ENCODE results near the gene SUCLA2.
A peak's percentile ranks its signal among the peaks of the same experiment; 100 is the strongest.
"Not testable (repeated sequence)": the region's sequence is repeated elsewhere in the genome, so short reads cannot be mapped to it uniquely, and the experiment has no call there.

SUCLA2 gene

DNA sequence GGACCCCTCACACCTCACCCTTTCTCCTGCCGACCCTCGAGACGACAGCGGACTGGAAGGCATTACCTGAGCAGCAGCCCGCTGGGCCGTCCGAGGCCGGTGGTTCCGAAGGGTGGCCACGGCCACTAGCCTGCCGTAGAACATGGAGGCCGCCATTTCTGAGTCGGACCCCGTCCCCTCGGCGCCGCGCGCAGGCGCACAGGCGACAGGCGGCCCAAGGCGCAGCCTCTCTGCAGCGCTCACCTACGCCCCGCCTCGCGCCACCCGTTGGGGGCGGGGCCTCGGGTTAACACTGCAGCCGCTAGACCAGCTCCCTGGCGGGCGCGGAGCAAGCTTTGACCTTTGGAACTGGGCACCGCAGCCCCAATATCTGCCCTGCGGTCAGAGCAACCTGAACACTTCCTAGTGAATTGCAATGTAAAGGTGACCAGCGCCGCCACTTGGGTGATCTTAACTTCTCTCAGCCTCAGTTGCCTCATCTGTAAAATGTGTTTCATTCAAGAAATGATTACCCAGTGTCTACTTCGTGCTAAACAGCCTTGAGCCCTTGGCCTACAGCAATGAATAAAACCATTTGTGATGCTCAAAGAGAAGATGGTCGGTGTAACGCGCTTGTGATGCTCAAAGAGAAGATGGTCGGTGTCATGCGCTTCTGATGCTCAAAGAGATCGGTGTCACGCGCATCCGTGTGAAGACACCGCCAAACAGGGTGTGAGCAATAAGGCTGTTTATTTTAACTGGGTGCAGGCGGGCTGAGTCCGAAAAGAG lies at the start of gene SUCLA2:
Gene SUCLA2, minus strand, starts transcription at position 160 of the 768 bp plus-strand sequence. Its CDS starts 4 bp downstream, at position 156.
- peak; percentile 82 for DNase-seq

DNA sequence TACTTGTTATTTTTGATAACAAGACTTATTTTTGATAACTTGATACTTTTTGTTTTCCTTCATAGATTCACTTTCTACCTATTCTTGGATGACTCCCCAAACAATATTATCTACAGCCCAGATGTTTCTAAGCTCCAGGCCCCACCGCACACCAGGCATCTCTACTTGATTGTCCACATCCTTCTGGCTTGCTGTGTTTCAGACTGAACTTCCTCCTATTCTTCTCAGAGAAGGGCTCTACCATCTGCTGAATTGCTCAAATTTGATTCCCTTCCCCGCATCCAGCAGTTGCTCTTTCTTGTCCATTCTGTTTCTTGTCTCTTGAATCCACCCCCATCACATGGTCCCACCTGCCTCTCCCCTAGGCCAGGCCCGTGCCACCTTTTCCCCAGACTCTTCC lies 49.5 kb upstream of the SUCLA2 start:
- DNase-seq, result no peak

DNA sequence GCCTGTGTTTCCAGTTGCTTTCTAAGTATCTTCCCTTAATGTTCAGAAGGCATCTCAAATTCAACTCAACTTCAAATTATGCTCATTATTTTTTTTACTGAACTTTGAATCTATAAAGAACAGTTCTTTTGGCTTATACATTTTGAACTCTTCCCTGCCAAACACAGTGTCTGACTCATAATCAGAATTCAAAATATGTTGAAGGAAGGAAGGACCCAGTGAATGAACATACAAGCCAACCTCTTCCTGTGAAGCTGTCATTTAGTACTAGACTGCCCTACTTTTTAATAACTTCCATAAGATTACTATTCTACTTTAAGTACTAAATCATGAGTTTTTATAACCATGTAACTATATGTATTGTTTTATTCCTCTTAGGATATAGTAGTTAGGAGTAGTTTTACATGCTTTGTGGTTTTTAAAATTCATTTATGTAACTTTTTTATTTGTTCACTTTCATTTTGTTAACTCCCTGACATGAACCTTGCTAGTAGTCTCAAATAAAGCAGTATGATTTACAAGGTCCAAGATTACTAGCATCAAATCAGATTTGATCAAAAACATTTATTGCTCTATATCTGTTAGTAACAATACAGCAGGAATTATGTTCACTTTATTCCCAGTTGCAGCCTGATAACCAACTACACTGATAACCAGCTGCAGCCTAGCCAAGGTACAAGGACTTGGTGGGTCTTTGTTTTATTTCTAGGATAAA lies 42.9 kb upstream of the SUCLA2 start:
- no peak for DNase-seq

DNA sequence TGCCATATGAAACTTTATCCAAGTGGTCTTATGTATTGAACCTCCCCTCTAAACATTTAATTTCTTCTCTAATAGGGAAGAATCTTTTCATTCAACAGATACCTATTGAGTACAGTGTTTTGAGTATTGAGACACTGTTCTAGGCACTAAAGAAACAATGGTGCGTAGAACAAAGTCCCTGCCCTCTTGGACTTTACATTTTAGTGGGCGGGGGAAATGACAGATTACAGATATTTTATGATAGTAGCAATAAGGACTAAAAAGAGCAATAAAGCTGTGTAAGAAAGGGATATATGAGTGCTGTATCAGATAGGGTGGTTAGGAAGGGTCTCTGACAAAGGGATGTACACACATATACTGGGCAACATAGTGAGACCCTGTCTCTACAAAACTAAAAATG lies 41.8 kb upstream of the SUCLA2 start:
- no peak for DNase-seq

DNA sequence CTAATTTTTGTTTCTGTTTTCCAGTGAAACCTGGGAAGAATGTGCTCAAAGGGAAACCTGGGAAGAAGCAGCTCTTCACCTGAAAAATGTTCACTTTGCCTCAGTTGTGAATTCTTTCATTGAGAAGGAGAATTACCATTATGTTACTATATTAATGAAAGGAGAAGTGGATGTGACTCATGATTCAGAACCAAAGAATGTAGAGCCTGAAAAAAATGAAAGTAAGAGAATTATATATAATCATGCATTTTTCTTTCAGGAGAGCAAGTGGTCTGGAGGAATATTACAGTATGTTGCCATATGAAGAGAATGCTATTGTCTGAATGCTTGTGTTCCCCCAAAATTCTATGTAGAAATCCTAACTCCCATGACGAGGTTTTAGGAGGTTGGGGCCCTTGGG lies 39.8 kb upstream of the SUCLA2 start:
- no peak for DNase-seq

DNA sequence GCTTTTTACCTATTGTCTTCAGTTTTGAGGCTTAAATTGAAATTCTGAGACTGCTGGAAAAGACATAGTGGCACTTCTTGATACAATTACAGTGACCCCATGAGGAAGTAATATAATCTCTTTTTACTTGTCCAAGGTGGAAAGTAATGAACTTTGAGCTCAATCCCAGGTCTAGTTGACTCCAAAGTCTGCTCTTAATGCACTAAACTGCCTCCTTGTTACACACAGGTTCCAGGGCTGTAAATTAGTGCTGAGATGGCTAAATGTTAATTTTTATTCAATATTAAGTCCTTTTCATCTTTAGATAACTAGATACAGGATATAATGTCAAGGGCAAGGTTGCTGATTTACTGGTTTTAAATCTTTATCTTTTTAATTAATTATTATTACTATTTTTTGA lies 39.0 kb upstream of the SUCLA2 start:
- no peak for DNase-seq

DNA sequence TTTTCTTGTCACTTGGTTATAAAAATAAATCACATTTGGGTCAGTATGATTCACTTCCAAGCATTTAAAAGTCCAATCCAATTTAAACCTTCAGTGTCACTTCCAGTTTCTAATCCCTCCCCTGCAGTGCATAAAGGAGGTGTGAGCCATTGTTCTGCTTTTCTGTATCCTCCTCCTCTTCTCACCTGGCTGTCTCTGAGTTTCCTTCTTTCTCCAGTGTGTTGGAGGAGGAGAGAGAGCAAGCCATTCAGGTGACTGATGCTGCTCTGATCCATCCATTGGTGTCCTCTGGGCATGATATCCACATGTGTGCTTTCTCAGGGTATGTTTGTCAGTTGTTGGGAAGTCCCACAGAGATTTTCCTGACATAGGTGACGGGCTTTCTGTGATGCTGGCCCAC lies 37.7 kb upstream of the SUCLA2 start:
- no peak for DNase-seq

DNA sequence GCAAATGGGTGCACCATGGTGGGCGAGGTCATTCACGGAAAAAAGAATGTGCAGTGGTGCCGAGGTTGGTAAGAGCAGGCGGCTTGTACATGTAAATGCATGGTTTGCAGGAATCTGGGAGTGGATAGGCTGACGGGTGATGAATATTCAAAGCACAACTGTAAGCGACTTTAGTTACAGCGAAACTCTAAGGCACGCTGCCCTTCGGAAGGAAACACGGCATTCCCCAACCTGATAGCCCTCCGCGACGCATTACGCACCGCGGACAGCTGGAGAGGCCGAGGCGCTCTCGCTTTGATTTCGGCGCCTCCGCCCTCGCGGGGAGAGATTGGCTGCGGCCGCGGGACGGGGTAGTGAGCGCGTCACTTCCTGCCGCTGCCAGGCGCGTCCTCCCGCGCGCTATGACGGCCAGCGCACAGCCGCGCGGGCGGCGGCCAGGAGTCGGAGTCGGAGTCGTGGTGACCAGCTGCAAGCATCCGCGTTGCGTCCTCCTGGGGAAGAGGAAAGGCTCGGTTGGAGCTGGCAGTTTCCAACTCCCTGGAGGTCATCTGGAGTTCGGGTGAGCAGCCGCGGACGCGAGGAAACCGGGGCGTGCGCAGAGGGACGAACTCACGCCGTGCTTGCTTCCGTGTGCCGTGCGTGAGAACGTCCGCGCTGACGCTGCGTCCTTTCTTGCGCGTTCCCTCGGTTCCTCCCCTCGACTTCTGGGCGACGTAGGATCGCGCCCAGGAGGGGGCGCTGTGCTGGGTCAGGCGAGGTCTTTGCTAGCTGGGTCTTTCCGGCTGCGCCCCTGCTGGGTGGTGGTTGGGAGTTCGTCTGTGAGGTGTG lies 36.5 kb upstream of the SUCLA2 start, which contains the start of gene NUDT15:
Gene NUDT15, plus strand, starts transcription at position 381 of the 828 bp plus-strand sequence. Its CDS starts 21 bp downstream, at position 402.
- DNase-seq, result peak; percentile 91

DNA sequence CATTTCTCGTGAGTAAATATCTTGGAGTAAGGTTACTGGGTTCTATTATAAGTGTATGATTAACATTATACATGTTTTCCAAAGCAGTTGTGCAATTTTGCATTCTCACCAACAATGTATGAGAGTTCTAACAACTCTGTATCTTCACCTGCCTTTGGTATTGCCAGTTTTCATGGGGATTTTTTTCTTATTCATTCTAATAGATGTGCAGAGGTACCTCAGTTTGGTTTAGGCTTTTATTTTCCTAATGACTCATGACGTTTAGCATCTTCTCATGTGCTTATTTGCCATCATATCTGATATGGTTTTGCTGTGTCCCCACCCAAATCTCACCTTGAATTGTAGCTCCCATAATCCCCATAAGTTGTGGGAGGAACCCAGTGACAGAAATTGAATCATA lies 28.8 kb upstream of the SUCLA2 start:
- no peak for DNase-seq

DNA sequence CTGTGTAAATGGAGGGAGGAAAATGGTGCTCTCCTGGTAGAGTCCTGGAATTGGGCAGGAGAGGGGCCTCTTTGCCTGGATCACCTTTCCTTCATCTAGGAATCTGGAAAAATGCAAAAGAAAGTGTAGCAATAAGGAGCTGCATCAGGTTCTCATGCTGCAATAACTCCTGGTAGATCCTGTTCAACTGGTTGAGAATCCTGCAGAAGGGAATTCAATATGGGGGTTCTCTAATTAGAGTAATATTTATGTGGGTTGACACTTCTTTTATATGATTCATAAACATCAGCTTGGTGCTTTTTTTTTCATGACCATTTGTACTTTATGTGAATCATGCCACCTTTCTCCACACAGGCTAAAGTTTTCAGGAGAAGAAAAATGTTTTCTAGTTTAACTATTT lies 27.0 kb upstream of the SUCLA2 start:
- no peak for DNase-seq

DNA sequence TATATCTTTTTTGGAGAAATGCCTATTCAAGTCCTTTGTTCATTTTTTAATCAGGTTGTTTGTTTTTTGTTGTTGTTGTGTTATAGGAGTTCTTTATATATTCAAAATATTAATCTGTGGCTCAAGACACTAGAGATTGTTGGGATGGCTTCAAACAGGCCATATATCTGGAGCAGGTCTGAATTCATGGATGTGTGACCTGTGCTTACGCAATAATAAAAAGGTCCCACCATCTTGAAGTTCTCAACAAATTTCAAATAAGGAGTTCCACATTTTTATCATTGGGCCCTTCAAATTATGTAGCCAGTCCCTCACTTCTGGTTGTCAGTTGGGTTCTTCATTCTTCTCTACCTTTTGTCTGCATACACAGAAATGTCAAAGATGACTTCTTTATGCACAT lies 18.7 kb upstream of the SUCLA2 start:
- DNase-seq, result no peak

DNA sequence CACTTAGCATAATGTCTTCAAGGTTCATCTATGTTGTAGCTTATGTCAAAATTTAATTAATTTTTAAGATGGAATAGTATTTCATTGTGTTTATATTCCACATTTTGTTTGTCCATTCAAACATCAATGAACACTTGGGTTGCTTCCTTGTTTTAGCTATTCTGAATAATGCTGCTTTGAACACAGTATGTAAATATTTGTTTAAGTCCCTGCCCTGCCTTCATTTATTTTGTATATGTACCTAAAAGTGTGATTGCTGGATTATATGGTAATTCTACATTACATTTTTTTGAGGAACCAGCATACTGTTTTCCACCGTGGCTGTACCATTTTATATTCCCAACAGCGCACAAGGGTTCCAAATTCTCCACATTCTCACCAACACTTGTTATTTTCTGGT lies 17.6 kb upstream of the SUCLA2 start:
- DNase-seq, result no peak

DNA sequence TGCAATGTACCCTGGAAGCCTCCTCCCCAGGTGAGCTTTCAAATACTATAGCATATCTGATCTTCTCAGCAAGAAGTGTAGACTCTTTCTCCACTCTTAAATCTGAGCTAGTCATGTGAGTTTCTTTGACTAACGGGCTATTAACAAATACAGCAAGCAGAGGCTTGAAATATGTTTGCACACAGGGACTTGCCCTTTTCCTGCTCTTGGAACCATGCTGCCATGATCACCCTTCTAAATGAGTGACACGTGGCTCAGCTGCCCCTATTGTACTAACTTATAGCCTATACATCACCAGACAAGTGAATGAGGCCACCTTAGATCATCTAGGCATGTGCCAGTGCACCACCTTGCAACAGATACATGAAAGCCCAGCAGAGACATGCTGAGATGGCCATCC lies 13.3 kb upstream of the SUCLA2 start:
- DNase-seq, result no peak

DNA sequence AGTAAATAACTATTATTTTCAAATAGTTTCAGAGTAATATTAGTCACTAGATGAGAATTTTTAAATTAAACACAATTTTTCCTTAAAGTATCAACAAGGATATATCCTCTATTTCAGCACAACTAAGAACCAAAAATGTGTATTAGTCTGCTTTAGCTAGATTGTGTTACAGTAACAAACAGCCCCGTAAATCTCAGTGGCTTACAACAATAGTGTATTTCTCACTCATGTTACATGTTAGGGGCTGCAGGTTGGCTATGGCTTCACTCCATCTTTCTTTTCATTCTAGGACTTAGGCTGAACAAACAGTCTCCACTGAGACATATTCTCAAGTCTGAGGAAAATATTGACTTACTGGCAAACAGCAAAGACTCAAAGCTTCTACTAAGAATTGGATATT lies 11.6 kb upstream of the SUCLA2 start:
- no peak for DNase-seq

DNA sequence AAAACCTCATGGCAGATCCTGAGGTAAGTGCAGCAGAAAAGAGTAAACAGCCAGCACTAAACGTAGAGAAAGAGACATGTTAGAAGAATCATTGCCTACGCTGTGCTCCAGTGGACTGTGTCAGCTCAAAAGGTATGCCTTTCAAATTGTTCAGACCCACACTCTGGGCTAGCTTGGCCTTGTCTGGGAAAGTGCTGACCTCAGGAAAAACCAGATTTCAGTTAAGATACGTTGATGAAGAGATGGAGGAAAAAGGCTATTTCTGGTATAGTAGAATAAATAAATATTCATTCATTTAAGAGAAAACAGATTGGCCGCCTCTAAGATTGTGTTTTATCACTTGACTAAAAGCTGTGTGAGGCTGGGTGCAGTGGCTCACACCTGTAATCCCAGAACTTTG lies 9.6 kb upstream of the SUCLA2 start:
- no peak for DNase-seq

DNA sequence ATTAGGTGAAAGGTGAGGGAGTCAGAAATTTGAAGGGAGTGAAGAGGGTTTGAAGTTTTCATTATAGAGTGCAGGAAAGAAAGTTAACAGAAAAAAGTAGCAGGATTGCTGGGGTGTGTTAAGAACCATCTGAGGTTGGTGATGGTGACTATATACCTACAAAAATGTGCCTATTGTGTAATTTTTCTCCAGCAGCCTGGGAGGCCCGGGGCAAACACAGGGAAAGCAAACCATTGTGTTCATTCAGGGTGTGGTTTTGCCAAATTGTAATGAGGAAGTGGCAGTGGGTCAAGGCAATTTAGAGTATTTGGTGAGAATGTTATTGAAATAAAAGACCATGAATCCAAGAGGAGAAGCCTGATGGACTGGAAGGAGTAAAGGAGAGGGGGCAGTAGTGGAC lies 8.2 kb upstream of the SUCLA2 start:
- DNase-seq, result no peak

DNA sequence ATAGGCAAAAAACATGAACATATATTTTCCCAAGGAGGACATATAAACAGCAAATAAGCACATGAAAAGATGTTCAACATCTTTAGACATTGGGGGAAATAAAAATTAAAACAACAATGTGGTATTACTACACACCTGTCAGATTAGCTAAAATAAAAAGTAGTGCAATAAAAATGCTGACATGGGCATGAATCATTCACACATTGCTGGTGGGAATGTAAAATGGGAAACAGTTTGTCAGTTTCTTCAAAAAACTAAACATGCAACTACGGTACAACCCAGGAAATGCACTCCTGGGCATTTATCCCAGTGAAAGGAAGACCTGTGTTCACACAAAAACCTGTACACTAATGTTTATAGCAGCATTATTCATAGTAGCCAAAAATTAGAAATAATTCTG lies 5.3 kb upstream of the SUCLA2 start:
- DNase-seq, result no peak

DNA sequence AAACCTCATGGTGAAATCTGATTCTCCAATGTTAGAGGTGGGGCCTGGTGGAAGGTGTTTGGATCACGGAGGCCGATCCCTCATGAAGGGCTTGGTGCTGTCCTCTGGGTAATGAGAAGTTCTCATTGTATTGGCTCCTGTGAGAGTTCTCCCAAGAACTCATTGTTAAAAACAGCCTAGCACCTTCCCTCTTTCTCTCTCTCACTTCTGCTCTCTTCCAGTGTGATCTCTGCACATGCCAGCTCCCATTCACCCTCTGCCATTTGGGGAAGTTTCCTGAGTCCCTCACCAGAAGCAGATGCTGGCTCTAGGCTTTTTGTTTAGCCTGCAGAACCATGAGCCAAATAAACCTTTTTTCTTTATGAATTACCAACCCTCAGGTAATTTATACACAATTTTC lies 3.1 kb upstream of the SUCLA2 start:
- no peak for DNase-seq

DNA sequence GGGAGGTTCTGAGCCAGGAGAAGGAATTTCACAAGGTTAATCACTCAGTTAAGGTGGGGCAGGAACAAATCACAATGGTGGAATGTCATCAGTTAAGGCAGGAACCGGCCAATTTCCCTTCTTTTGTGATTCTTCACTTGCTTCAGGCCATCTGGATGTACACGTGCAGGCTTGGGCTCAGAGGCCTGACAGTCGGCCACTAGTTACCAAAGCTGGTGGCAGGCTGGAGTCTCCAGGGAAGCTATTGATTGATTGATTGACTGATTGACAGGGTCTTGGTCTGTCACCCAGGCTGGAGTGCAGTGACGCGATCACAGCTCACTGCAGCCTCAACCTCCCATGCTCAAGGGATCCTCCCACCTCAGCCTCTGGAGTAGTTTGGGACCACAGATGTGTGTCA lies 926 bp upstream of the SUCLA2 start:
- DNase-seq, result not testable (repeated sequence)

DNA sequence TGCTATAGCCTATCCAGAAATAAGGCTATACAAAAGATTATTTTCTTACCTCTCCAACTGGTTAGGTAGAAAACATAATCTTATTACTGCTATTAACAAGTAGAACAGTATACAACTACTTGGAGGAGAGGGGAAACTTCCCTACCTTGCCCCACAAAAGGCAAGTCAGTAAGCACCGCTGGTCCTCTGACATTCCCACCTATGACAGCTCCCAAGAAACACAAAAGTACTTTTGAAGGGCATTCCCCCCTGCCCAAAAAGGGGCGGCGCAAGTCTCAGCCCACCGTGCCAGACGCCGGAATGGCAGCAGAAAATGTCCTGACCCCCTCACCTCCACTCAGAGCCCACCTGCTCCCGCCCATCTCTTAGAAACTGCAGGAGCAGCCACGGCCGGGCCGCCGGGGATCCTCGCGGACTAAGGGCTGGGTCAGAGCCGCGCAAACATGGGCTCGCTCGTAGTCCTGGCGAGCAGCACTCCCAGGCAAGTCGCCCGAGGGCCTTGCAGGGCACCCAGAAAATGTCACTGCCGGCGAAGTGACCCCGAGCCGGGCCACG lies 437 bp downstream of the SUCLA2 start:
- DNase-seq, result no peak

DNA sequence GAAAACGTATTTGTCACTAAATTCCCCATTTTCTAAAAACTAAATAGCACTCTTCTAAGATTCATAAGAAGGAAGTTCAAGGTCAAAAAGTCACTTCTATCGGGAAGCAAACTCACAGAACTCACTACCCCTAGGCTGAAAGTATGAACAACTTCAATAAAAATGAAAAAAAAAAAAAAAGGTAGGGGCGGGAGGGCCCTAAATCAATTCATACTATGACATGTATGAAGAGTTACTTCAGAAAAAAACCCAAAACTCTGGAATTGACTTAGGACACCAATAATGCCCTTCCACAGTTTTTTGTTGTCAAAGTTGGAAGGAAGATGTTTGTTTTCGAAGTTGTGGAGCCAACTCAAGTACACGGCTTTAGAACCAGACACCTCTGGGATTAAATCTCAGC lies 1.1 kb downstream of the SUCLA2 start:
- DNase-seq, result no peak

DNA sequence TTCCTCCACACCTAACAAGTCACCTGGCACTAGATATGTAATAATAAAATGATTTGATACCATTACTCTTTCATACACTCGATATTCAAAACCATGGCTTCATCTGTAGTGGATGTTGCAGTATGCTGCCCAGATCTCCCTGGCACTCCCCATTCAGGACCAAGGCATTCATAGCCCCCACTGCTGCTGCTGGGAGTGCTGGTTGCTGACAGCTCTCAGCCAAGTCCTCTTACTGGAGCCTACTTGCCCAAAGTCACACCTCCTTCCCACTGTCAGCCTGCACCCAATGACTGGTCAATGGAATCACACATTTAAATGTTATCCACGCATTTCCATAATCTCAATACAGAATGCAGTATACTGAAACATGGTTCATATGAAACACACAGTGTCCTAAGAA lies 3.7 kb downstream of the SUCLA2 start:
- no peak for DNase-seq

DNA sequence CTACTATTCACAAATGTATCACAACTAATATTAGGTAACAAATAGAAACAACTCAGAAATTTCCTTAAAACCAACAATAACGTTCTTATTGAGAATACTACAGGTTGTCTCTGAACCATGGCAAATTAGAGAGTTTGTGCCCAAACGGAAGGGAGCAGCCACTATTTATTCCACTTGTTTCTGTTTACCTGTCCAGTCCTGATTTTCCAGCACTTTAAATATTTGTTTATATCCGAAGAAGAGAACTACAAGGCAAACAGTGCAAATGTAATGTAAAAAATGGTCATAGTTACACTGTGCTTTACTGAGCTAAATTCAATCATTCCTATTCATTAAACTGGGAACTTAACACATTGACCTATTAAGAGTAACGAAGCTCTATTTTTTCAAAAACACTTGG lies 9.2 kb downstream of the SUCLA2 start:
- no peak for DNase-seq
